Esophagus squamous epithelium (tissue), 5 donors: ENCODE results near the gene SIK3. TPM values are rescaled to one million over a fixed set of nuclear protein-coding genes. Genes with fewer than 3 reads are reported as not detected.

Source experiments
- DNase-seq: peaks from one replicate; lab custom pipeline; 2025; lab: John Stamatoyannopoulos, UW
- H3K27ac ChIP-seq, 4 donors: fragments of 200-600 bp; sonication (generic); one replicate each; pipeline ENCODE4 v1.5.1; 2016 to 2019; ENCODE audit warnings: mild to moderate bottlenecking in 1 of 4
- H3K27me3 ChIP-seq, 4 donors: fragments of 200-600 bp; sonication (generic); 1 replicate in 3 of 4; 2 replicates in 1 of 4; pipeline versions ENCODE4 v1.5.1 to v1.6.0; 2017 to 2021; ENCODE audit warnings: antibody characterized with exemption in 1 of 4
- H3K36me3 ChIP-seq, 3 donors: fragments of 200-600 bp; sonication (generic); one replicate each; pipeline ENCODE4 v1.5.1; 2016 to 2019
- H3K4me1 ChIP-seq, 3 donors: fragments of 200-600 bp; sonication (generic); one replicate each; pipeline ENCODE4 v1.5.1; 2017 to 2019
- H3K4me3 ChIP-seq, 4 donors: fragments of 200-600 bp; sonication (generic); 1 replicate in 3 of 4; 2 replicates in 1 of 4; pipeline ENCODE4 v1.5.1; 2016 to 2019; ENCODE audit warnings: mild to moderate bottlenecking in 2 of 4, moderate library complexity in 1 of 4
- H3K9me3 ChIP-seq, 3 donors: fragments of 200-600 bp; sonication (generic); one replicate each; pipeline ENCODE4 v1.5.1; 2016 to 2019
- POLR2A ChIP-seq, 4 donors: fragments of 450-650 bp; IDR thresholded peaks; one replicate each; pipeline ENCODE4 v1.6.1; 2017; ENCODE audit warnings: antibody characterized with exemption in 4 of 4, mild to moderate bottlenecking in 4 of 4, moderate library complexity in 3 of 4
- WGBS, 2 donors: methylation state at CpG; one replicate each; pipeline ENCODE4 v1.1.5; 2018; 5-methylcytosine and 5-hydroxymethylcytosine counted together
- intact Hi-C: fragments of 100-400 bp; cut with DNase I; formaldehyde crosslinking; loops from one replicate; pipeline ENCODE4 v1.15.0; 2022
- total RNA-seq, 4 donors: library from RNA; depleted of rRNA; stranded (reverse); fragments of >200 nt; gene quantifications; one replicate each; pipeline ENCODE4 v1.1.0, GENCODE V29; 2016
- TF ChIP-seq, protein P1 (sequence below), 6 experiments: fragments of 450-650 bp in 4 of 6; fragments of 200-600 bp in 2 of 6; sonication (generic) in 2 of 6; IDR thresholded peaks; one replicate each; pipeline ENCODE4 v1.5.1; 2016 to 2019; ENCODE audit warnings: antibody characterized with exemption in 6 of 6, mild to moderate bottlenecking in 4 of 6, moderate library complexity in 4 of 6
- donor health status: DM: yes; HTN: yes; CAD: no.

SIK3 gene
- total RNA-seq, 4 donors from 2014 or later: 16.2 to 35.1 (median 20.3) TPM

DNA sequence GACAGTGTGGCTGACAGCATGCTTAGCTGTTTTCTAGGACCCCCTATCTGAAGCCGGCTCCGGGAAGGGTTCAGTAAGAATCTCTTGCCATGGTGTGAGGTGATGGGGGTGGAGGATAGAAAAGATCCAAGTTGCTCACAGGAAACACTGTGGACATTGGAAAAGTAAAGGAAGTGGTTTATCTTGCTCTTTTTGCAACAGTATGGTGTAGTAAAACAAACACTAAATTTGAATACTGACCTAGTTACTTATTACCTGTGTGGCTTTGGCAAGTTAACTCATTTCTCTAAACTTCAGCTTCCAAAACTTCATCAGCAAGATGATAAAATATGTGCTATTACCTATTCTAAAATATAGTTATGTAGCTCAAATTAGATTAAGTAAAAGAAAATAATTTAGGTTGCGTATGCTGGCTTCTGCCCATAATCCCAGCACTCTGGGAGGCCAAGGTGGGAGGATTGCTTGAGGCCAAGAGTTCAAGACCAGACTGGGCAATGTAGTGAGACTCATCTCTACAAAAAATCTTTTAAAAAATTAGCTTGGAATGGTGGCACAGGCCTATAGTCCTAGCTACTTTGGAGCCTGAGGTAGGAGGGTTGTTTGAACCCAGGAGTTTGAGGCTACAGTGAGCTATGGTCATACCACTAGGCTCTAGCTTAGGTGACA is 209.2 kb downstream of the SIK3 start:
- no peaks in the 10 kb centered on the region for H3K27me3 ChIP-seq
- no peaks in the 10 kb centered on the region for H3K9me3 ChIP-seq
- H3K36me3 ChIP-seq: peaks cover 0 to 30% (median 0%) of the 10 kb centered on the region in 3 donors
- intact Hi-C loops: no loop called here
- no peak for DNase-seq
- 96 to 100% methylated on average over 3 of the region's 3 CpGs for WGBS, 2 donors
- H3K4me1 ChIP-seq: peaks cover 0 to 14% (median 0%) of the 10 kb centered on the region in 3 donors
- H3K27ac ChIP-seq: no peak overlapping the region
- H3K4me3 ChIP-seq: no peak overlapping the region
- TF ChIP-seq, protein P1, sequence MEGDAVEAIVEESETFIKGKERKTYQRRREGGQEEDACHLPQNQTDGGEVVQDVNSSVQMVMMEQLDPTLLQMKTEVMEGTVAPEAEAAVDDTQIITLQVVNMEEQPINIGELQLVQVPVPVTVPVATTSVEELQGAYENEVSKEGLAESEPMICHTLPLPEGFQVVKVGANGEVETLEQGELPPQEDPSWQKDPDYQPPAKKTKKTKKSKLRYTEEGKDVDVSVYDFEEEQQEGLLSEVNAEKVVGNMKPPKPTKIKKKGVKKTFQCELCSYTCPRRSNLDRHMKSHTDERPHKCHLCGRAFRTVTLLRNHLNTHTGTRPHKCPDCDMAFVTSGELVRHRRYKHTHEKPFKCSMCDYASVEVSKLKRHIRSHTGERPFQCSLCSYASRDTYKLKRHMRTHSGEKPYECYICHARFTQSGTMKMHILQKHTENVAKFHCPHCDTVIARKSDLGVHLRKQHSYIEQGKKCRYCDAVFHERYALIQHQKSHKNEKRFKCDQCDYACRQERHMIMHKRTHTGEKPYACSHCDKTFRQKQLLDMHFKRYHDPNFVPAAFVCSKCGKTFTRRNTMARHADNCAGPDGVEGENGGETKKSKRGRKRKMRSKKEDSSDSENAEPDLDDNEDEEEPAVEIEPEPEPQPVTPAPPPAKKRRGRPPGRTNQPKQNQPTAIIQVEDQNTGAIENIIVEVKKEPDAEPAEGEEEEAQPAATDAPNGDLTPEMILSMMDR (IDR thresholded peaks at IDR 0.05): no peak
- no peak for TF ChIP-seq POLR2A (IDR thresholded peaks at IDR 0.05)

DNA sequence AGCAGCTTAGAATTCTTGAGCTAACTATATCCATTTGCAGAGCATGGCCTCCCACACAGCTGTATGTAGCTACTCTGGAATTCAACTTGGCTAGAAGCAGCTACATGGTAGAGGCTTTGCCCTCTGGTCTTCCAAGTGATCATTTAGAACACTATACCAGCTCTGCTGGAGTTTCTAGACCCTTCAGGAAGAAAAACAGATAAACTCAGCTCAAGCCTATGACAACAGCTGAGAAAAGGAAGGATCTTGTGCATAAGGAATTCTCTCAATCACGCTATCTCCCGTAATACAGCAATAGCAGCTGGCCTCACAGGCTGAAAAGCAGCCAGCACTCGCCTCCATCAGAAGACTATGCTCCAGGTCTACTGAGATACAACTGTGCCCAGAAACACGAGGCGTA is 210.2 kb downstream of the SIK3 start:
- no peak for TF ChIP-seq POLR2A (IDR thresholded peaks at IDR 0.05)
- TF ChIP-seq, protein P1 (IDR thresholded peaks at IDR 0.05): no peak
- no peak for DNase-seq
- Histone ChIP-seq H3K27ac (no peak overlapping the region), H3K36me3 (peaks cover 0 to 20% (median 0%) of the 10 kb centered on the region in 3 donors), H3K9me3 (no peaks in the 10 kb centered on the region), H3K4me1 (peaks cover 0 to 14% (median 0%) of the 10 kb centered on the region in 3 donors), H3K27me3 (no peaks in the 10 kb centered on the region), H3K4me3 (no peak overlapping the region)
- WGBS, 2 donors: 81 to 92% methylated on average over 5 of the region's 5 CpGs
- intact Hi-C loops: no loop called here

DNA sequence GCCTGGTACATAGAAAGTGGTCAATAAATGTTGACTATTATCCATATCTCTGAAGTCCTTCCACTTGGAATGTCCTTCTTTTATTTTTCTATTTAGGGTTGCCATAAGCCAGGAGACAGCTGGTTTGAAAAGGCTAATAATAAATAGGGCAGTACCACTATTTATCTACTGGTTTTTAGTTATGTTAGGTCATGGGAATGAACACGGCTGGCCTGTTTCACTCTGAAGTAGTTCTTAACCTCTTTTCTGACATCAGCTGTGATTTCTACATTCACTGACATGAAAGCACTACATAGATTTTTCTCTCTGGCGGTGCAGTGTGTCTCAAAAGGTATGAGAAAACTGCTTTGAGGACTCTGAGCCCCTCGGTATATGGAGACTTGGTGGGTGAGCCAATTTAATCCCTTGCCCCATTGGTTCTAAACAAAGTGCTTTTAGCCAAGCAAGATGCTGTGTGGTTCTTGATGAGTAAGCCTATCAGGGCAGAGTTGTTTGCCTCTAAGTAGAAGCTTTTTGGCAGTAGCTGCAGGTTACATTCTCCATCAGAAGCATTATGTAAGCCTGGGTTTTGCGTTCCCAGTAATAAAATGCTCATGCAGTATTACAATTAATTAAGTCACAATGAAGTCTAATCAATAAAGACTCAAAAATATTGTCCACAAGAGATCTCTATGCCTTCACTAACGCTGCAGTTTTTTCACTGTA is 212.1 kb downstream of the SIK3 start:
- intact Hi-C loops: no loop called here
- no peak for DNase-seq
- WGBS, 2 donors: 80 to 86% methylated on average over 5 of the region's 5 CpGs
- Histone ChIP-seq H3K4me1 (peaks cover 0 to 14% (median 0%) of the 10 kb centered on the region in 3 donors), H3K27me3 (no peaks in the 10 kb centered on the region), H3K27ac (peak overlapping the region in 3 of 4 donors; percentile 22 to 51 (median 24)), H3K4me3 (no peak overlapping the region), H3K9me3 (no peaks in the 10 kb centered on the region), H3K36me3 (peaks cover 0 to 6% (median 0%) of the 10 kb centered on the region in 3 donors)
- TF ChIP-seq POLR2A (IDR thresholded peaks at IDR 0.05): no peak
- TF ChIP-seq, protein P1 (IDR thresholded peaks at IDR 0.05): no peak

DNA sequence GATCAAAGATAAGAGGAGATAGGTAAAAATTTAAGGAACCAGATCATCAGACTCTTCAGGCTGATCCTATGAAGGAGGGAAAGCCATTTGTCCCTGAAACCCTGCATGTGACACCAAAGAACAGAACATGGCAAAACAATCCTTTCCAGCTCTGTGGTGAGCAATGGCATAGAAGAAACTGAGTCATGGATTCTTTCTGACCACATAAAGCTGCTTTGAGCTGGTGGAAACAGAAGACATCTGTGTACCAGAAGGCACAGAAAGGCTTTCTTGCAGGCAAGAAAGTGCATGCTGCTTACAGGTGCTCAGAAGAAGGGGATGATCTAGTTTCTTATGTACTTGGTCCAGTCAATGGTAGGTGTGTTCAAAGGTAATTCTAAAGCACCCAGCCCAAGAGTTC is 215.8 kb downstream of the SIK3 start:
- Histone ChIP-seq H3K27ac (no peak overlapping the region), H3K36me3 (peaks cover 0 to 4% (median 0%) of the 10 kb centered on the region in 3 donors), H3K27me3 (no peaks in the 10 kb centered on the region), H3K4me1 (peaks cover 0 to 14% (median 0%) of the 10 kb centered on the region in 3 donors), H3K4me3 (no peak overlapping the region), H3K9me3 (no peaks in the 10 kb centered on the region)
- no peak for DNase-seq
- intact Hi-C loops: no loop called here
- TF ChIP-seq POLR2A (IDR thresholded peaks at IDR 0.05): no peak

DNA sequence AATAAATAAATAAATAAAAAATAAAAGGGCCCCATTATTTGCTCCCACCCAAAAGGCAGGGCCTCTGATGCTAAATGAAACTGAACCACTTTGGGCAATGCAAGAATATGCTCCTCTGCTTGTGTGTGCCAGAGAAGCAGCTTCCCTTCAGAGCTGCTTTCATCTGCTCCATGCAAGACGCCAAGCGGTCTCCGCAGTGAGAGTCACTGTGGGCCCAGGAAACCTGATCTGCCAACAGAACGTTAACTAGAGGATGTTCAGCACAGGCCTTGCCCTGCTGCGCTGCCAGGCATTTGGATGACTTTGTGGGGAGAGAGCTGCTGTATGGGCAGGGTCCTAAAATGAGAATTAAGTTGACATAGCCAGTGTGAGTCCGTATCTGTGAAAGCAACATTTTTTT is 217.1 kb downstream of the SIK3 start:
- H3K27me3 ChIP-seq: no peaks in the 10 kb centered on the region
- peaks cover 0 to 10% (median 0%) of the 10 kb centered on the region in 3 donors for H3K4me1 ChIP-seq
- no peak overlapping the region for H3K27ac ChIP-seq
- H3K9me3 ChIP-seq: no peaks in the 10 kb centered on the region
- 83 to 86% methylated on average over 6 of the region's 6 CpGs for WGBS, 2 donors
- H3K36me3 ChIP-seq: peaks cover 0 to 11% (median 0%) of the 10 kb centered on the region in 3 donors
- TF ChIP-seq POLR2A (IDR thresholded peaks at IDR 0.05): no peak
- TF ChIP-seq, protein P1 (IDR thresholded peaks at IDR 0.05): no peak
- DNase-seq: no peak
- H3K4me3 ChIP-seq: no peak overlapping the region
- intact Hi-C loops: no loop called here
